Loucy (cell line): Measurements from ENCODE around the gene PAFAH1B2.

Experiments used
- H2AFZ ChIP-seq: fragments of 200-600 bp; sonication (generic); 2 replicates; pipeline ENCODE4 v1.6.0; 2016; ENCODE audit warnings: antibody characterized with exemption, mild to moderate bottlenecking, low read length, moderate library complexity
- H3F3A ChIP-seq: fragments of 200-600 bp; 2 replicates; pipeline ENCODE4 v1.6.0; 2016; ENCODE audit warnings: antibody characterized with exemption, low read depth, mild to moderate bottlenecking
- H3K27me3 ChIP-seq: fragments of 200-600 bp; sonication (generic); 2 replicates; pipeline ENCODE4 v1.6.1; 2014; ENCODE audit warnings: low read length, mild to moderate bottlenecking; ENCODE audit not compliant: insufficient read depth, poor library complexity, severe bottlenecking
- H3K36me3 ChIP-seq: fragments of 200-600 bp; sonication (generic); 2 replicates; pipeline ENCODE4 v1.6.1; 2016; ENCODE audit warnings: low read length; ENCODE audit not compliant: insufficient read depth
- H3K4me1 ChIP-seq: fragments of 200-600 bp; sonication (generic); 2 replicates; pipeline ENCODE4 v1.5.1; 2014; ENCODE audit warnings: low read length, mild to moderate bottlenecking; ENCODE audit not compliant: insufficient read depth, poor library complexity, severe bottlenecking
- H3K4me2 ChIP-seq: fragments of 200-600 bp; sonication (generic); 2 replicates; pipeline ENCODE4 v1.6.0; 2014; ENCODE audit warnings: antibody characterized with exemption, low read length, low read depth, mild to moderate bottlenecking; ENCODE audit not compliant: poor library complexity, severe bottlenecking
- H3K4me3 ChIP-seq: fragments of 200-600 bp; sonication (generic); 2 replicates; pipeline ENCODE4 v1.5.1; 2014; ENCODE audit warnings: low read length, mild to moderate bottlenecking, mixed read lengths; ENCODE audit not compliant: poor library complexity, severe bottlenecking
- H3K79me2 ChIP-seq: fragments of 200-600 bp; sonication (generic); 2 replicates; pipeline ENCODE4 v1.6.1; 2014; ENCODE audit warnings: low read length; ENCODE audit not compliant: insufficient read depth
- H3K9ac ChIP-seq: fragments of 200-600 bp; sonication (generic); 2 replicates; pipeline ENCODE4 v1.6.0; 2014; ENCODE audit warnings: mild to moderate bottlenecking, low read depth, low read length, moderate library complexity; ENCODE audit not compliant: poor library complexity, severe bottlenecking
- H3K9me2 ChIP-seq: fragments of 200-600 bp; sonication (generic); replicated peaks from 2 replicates; pipeline ENCODE4 v1.6.1; 2016; ENCODE audit warnings: low read depth, low read length, mixed read lengths
- H3K9me3 ChIP-seq: fragments of 200-600 bp; sonication (generic); 2 replicates; pipeline ENCODE4 v1.6.1; 2014; ENCODE audit warnings: mild to moderate bottlenecking, antibody characterized with exemption, low read length, low read depth; ENCODE audit not compliant: insufficient read depth
- H4K20me1 ChIP-seq: fragments of 200-600 bp; sonication (generic); 2 replicates; pipeline ENCODE4 v1.6.0; 2014; ENCODE audit warnings: antibody characterized with exemption, low read length, mild to moderate bottlenecking; ENCODE audit not compliant: insufficient read depth, poor library complexity, severe bottlenecking
- EZH2phosphoT487 ChIP-seq: fragments of 200-600 bp; IDR thresholded peaks from 2 replicates; pipeline ENCODE4 v1.6.1; 2018; ENCODE audit warnings: antibody characterized with exemption, mild to moderate bottlenecking, moderate library complexity, borderline replicate concordance
- TF ChIP-seq, protein P1 (sequence below): fragments of 200-600 bp; sonication (generic); conservative IDR thresholded peaks from 2 replicates; pipeline ENCODE4 v1.5.1; 2014; ENCODE audit warnings: mild to moderate bottlenecking, antibody characterized with exemption, low read length

PAFAH1B2 gene

GRCh38 chr11:117098269-117099232 lies 45.5 kb upstream of the PAFAH1B2 start, which contains the start of gene SIK3:
TSS of gene SIK3 (minus strand) at chr11:117098428. CDS start at chr11:117098415, 13 bp downstream.
- Histone ChIP-seq H3K4me1 (peaks cover 38% of the 10 kb centered on the region), H3K4me3 (peak within 1 kb of the TSS; percentile 94), H3K27me3 (no peaks in the 10 kb centered on the region), H3K36me3 (no peaks in the 10 kb centered on the region), H3K9ac (peak within 1 kb of the TSS; percentile 89), H3K9me2 (no peaks in the 10 kb centered on the region), H2AFZ (peak within 1 kb of the TSS; percentile 86), H3F3A (no peaks in the 10 kb centered on the region), H3K4me2 (peak within 1 kb of the TSS; percentile 87), H3K79me2 (peaks cover 50% of the 10 kb centered on the region), H3K9me3 (no peaks in the 10 kb centered on the region), H4K20me1 (peaks cover 28% of the 10 kb centered on the region)
- TF ChIP-seq EZH2phosphoT487 = no peak
- TF ChIP-seq, protein P1, sequence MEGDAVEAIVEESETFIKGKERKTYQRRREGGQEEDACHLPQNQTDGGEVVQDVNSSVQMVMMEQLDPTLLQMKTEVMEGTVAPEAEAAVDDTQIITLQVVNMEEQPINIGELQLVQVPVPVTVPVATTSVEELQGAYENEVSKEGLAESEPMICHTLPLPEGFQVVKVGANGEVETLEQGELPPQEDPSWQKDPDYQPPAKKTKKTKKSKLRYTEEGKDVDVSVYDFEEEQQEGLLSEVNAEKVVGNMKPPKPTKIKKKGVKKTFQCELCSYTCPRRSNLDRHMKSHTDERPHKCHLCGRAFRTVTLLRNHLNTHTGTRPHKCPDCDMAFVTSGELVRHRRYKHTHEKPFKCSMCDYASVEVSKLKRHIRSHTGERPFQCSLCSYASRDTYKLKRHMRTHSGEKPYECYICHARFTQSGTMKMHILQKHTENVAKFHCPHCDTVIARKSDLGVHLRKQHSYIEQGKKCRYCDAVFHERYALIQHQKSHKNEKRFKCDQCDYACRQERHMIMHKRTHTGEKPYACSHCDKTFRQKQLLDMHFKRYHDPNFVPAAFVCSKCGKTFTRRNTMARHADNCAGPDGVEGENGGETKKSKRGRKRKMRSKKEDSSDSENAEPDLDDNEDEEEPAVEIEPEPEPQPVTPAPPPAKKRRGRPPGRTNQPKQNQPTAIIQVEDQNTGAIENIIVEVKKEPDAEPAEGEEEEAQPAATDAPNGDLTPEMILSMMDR = peak; percentile 45

DNA sequence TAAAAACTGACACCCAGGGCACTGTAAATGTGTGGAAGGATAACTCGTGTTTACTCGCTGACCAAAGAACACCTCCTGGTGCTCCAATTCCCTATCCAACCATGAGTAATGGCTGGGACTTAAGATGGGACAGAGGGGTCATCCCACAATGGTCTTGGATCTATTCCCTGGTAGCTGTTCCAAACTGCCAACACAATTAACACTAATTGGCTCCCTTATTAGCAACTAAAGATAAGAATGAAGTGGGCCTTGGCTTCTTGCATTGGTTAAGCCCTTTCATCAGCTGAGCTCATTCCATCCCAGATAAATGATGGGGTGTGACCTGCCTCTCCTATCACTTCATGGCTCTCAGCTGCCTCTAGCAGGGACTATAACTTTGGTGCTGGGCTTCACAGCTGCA lies 44.4 kb upstream of the PAFAH1B2 start:
- Histone ChIP-seq H3K4me2 (no peak overlapping the region), H3K4me3 (no peak overlapping the region)
- TF ChIP-seq, protein P1 = no peak
- no peak for TF ChIP-seq EZH2phosphoT487

DNA sequence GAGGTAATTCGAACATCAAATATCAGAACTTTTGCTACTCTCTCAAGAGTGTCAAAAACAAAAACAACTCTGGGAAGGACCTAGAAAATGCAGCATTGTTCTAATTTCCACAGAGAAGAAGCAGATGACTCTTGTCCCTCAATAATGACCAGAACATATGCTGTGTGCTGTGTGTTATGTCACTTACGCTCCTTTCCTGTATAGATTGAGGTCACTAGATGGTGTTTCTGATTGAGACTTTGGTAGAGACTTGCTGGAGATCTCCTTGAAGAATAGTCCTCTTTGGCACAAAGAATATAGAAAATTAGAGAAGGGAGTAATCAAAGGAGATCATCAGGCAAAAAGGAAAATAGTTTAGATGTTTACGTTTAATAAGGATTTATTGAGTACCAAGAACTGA lies 43.5 kb upstream of the PAFAH1B2 start:
- H3K4me3 ChIP-seq = no peak overlapping the region
- H3K4me2 ChIP-seq = no peak overlapping the region
- no peak overlapping the region for H3K9ac ChIP-seq
- H3K9me2 ChIP-seq = no peaks in the 10 kb centered on the region
- peaks cover 30% of the 10 kb centered on the region for H3K79me2 ChIP-seq
- no peaks in the 10 kb centered on the region for H3K36me3 ChIP-seq
- no peaks in the 10 kb centered on the region for H3F3A ChIP-seq
- H2AFZ ChIP-seq = no peak overlapping the region
- H4K20me1 ChIP-seq = peaks cover 12% of the 10 kb centered on the region
- no peak for TF ChIP-seq EZH2phosphoT487
- TF ChIP-seq, protein P1 = no peak
- no peaks in the 10 kb centered on the region for H3K27me3 ChIP-seq
- H3K9me3 ChIP-seq = no peaks in the 10 kb centered on the region
- H3K4me1 ChIP-seq = peaks cover 21% of the 10 kb centered on the region

More for the DNA sequence above, 44.4 kb upstream of the PAFAH1B2 start:
- Histone ChIP-seq H3K4me1 (peaks cover 27% of the 10 kb centered on the region), H3K36me3 (no peaks in the 10 kb centered on the region), H2AFZ (no peak overlapping the region), H3F3A (no peaks in the 10 kb centered on the region), H3K9me2 (no peaks in the 10 kb centered on the region), H3K9me3 (no peaks in the 10 kb centered on the region), H3K79me2 (peaks cover 38% of the 10 kb centered on the region), H3K9ac (no peak overlapping the region), H3K27me3 (no peaks in the 10 kb centered on the region), H4K20me1 (peaks cover 19% of the 10 kb centered on the region)
